Activated CD4-positive, alpha-beta T cell treated with anti-CD3 and anti-CD28 coated beads, Interleukin-2, Interleukin-6, amounts not matched to agents 100 ng/mL and 50 ng/mL, durations not matched to agents 16 hours and 8 hours (primary cell): ENCODE results near the gene LYZL4.
A peak's percentile ranks its signal among the peaks of the same experiment; 100 is the strongest.

ENCODE experiments used
- DNase-seq: peaks from one replicate; pipeline ENCODE4 v3.0.0-alpha.2; 2020

LYZL4 gene

GRCh38 chr3:42410370-42411131 is at the start of gene LYZL4:
Gene LYZL4 (minus strand): TSS chr3:42410610. CDS start chr3:42407251, 3,359 bp downstream.
- DNase-seq = no peak

GRCh38 chr3:42459151-42459550 is 48.7 kb upstream of the LYZL4 start:
- DNase-seq = no peak

DNA sequence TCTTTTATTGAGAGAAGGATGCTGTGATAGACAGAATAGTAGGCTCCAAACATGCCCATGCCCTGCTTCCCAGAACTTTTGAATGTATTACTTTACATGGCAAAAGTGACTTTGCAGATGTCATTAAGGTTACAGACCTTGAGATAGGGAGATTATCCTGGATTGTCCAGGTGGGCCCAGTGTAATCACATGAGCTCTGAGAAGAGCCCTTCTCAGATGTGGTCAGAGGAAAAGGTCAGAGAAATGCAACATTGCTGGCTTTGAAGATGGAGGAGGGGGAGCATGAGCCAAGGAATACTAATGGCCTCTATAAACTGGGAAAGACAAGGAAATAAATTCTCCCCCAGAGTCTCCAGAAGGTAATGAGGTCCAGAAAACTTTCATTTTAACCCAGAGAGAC is 45.8 kb upstream of the LYZL4 start:
- DNase-seq = no peak

DNA sequence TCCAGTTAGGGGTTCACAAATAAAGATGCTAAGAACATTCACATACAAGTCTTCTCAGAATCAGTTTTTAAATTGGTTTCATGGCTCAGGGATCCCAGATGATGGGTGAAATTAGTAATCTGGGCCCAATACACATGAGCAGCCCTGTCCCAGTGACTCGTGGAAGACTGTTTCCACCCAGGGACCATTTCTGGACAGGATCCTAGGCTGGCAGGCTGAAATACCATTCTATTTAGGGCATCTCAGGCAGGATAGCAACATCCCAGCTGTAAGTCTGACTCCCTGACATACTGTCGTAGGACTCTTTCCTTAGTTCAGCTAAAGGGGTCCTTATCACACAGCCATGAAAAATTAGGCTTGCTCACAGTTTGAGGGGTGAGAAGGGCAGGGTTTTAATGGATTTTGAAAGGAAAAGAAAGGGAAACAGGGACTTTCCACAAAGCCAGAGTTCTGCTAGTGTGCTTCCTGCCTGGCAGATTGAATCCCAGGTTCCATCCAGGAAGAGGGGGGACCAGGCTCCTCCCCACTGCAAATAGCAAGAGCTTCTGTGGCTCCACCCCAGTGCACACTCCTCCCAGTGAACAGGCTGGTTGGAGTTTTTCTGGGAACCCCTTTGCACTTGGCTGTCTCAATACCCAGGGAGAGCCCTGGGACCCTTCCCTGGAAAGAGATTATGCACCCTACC is 41.3 kb upstream of the LYZL4 start:
- no peak for DNase-seq

DNA sequence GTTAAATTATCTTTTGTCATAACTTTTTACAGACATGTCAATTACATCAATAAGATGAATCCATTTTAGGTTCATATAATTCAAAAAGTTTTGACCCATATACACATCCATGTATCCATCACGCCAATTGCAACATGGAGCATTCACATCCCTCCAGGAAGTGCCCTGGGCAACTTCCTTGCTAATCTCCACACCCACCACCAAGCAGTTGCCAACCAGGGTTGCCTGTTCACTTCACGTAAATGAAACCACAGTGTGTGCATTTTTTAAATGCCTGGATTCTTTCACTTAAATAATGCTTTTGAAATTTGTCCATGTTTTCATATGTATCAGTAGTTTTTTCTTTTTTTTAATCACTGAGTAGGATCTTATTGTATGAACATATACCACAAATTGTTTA is 40.7 kb upstream of the LYZL4 start:
- no peak for DNase-seq

DNA sequence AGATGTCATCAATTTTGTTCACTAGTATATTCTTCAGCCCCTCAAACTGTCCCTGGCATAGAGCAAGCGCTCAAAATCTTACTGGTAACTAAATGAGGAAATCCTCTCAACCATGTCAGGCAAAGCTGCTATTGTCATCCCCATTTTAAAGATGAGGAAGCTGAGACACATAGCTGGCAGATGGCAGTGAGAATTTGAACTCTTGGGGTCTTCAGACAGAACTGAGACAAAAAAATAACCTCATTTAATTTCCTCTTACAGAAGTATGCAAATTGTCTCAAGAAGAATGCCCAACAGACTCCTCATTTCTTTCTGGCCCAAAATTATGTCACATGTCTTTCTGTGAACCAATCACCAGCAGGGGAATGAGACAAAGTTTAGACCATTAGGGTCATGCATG is 40.2 kb upstream of the LYZL4 start:
- DNase-seq = no peak

- no peak for DNase-seq
These were observed 37.1 kb upstream of the LYZL4 start for GRCh38 chr3:42447481-42447880.

- DNase-seq = no peak
These were observed 36.0 kb upstream of the LYZL4 start for GRCh38 chr3:42446111-42447050.

DNA sequence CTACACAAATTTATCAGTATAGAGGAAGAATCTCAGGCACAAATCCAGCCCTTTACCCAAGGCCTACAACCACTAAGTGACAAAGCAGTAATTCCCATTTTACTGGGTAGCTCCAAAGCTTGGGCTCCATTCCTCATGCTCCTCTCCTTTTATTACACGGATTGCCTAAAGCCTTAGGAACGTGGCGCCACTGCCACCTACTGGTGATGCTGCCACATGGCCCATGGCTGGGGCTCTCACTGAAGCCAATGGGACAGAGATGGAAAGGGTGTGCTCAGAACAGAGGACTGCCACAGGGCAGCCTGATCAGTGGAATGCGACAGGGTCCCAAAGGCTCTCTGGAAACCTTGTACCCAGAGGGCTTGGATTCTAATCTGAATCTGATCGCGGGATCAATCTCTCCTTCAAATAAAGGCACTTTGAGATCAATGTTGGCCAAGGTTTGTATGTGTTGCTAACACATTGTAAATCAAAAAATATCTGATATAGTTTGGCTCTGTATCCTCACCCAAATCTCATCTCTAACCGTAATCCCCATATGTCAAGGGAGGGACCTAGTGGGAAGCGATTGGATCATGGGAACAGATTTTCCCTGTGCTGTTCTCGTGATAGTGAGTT is 33.5 kb upstream of the LYZL4 start:
- DNase-seq = peak; percentile 83

DNA sequence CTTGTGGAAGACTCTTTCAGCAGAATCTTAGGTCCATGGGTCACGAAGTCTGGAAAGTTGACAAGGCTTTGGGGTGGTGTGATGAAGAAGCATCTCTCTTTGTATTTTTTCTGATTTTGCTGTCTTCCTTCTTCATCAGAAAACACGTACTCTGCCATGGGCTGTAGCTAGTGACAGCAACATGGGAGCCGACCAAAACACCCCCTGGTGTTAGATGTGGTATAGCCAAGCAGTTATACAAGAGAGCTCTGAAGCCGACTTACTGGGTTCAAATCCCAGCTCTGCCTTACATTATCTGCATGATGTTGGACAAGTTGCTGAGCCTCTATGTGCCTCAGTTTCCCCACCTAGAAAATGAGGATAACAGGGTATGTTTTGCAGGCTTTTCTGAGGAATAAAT is 32.9 kb upstream of the LYZL4 start:
- DNase-seq = no peak

DNA sequence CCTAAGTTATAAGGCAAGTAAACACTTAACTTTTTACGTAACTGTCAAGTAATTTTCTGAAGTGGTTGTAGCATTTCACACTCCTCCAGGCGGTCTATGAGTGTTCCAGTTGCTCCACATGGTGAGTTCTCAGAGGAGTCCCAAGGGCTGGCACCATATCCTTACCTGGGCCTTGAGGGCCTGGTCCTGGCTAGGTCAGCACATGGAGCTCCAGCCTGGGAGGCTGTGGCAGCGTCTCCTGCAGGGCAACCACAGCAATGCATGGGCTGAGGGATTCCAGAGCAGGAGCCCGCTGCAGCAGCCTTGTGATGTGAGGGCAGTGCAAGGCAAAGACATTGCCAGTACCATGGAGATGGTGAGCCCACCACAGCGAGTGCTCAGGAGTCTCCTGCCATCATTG is 32.2 kb upstream of the LYZL4 start:
- no peak for DNase-seq

DNA sequence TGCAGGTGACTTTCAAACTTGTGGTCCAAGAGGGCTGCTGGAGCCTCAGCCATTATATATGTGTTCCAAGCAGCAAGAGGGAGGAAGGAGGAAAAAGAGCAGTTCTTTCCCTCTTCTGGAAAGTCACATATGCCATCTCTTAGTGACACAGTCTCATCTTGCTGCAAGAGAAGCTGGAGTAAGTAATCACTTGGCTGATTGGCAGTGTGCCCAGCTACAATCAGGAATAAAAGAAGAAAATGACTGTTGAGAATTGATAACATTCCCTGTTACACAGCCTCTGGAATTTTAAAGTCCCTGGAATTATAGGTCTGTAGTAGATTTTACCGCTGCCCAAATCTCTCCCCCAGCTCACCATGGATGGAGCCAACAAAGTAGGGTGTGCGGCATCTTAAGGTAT is 31.4 kb upstream of the LYZL4 start:
- no peak for DNase-seq

DNA sequence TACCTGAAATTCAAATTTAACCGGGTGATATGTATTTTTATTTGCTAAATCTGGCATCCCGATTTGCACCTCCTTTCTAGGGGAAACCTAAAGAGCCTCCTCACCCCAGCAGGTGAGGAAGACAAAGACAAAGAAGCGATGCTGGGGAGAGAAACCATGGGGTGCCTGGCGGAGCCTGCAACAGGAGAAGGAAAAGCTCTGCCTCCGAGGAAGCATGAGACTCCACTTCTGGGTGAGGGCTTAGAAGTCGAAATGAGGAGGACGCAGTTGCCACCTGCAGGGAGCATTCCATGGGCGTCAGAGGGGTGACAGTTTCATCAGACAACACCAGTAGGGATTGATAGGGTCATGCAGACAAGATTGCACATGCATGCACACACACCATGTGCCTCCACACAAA is 30.5 kb upstream of the LYZL4 start:
- no peak for DNase-seq

DNA sequence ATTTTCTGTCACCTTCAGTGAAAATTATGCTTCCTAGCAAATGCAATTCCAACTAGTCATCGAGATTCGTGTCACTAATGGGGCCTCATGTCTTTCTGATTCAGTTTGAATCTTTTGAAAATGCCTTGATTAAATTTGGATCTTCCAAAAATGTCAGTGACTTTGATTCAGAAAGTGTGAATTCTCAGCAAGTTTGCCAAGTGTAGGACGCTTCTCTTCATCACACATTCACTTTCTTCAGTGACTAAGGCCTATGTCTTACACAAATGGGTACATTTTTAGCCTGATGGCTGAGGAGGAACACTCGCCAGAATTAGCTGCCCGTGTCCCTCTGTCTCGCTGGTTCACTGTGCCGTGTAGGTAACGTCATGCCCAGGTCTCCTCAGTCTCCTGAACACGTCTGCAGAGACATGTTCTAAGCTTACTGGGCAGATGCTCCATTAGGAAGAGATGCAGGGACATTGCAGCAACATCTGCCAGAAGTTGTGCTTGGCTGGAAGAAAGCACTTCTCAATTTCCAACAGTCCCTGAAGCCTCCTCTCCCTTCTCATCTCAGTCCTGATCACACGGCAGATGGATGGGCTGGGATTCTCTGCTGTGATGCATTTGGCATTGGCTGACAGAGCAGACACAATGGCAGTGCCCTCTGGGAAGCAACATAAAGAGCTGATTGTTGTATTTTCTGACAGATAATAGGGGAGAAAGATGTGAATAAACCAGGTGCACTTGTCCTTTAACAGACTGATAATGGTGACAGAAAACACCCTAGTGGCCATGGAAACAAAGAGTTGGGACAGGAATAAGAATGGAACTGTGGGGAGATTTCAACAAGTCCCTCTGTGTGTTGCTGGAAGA is 29.1 kb upstream of the LYZL4 start:
- DNase-seq = no peak

GRCh38 chr3:42438758-42439157 is 28.3 kb upstream of the LYZL4 start:
- no peak for DNase-seq

- DNase-seq = no peak
These were observed 27.8 kb upstream of the LYZL4 start for GRCh38 chr3:42438193-42438592.

GRCh38 chr3:42434777-42435380 is 24.5 kb upstream of the LYZL4 start:
- no peak for DNase-seq

- no peak for DNase-seq
These were observed 22.1 kb upstream of the LYZL4 start for GRCh38 chr3:42432485-42432884.

DNA sequence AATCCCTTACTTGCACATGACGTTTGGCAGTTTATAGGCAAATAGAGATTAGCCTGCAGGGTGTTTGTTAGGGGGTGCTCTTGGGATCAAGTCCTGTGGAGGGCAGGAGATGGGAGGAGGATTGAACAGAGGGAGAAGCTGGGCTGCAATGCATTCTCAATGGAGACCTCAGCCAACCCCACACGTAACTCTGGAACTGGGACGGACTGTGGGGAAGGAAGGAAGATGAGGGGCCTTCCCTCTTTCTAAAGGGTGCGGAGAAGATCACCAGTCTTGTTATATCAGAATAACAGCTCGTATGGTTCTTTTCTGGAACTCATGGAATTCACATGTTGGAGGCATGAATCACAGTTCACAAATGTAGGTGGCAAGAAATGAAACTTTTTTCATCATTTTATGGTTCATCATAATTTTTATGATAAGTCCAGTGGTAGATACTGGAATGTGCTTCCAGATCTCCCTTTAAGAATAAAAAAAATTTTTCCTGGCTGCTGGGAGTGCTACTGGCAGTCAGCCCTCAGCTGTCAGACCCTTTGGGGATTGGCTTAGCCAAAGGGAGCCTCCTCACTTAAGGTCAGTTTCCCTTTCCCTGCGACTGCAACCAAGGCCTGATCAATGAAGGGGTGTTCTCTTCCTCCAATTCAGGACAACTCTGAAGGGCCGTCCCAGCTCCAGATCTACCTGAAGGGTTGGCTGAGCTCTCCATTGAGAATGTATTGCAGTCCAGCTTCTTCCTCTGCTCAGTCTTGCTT is 20.5 kb upstream of the LYZL4 start:
- no peak for DNase-seq

GRCh38 chr3:42428830-42429229 is 18.4 kb upstream of the LYZL4 start:
- DNase-seq = no peak
